K562 (cell line): ENCODE measurements around the gene FRAT1. TPM values are rescaled to one million over a fixed set of nuclear protein-coding genes. Genes with fewer than 3 reads are reported as not detected.
A peak's percentile ranks its signal among the peaks of the same experiment; 100 is the strongest.

Source experiments
- AFF4 ChIP-seq: sonication (generic); formaldehyde crosslinking; IDR thresholded peaks from 2 replicates; pipeline ENCODE4 v1.8.0; 2023; ENCODE audit warnings: mild to moderate bottlenecking, missing genetic modification reagents
- BHLHE40 ChIP-seq: IDR thresholded peaks from 2 replicates; pipeline ENCODE4 v1.6.1; 2011; ENCODE audit warnings: low read length, improper control_type of control experiment
- CREM ChIP-seq: IDR thresholded peaks from 2 replicates; pipeline ENCODE4 v1.6.1; 2014; ENCODE audit warnings: antibody characterized with exemption, low read depth
- CTCF ChIP-seq, 3 experiments: IDR thresholded peaks in 2 of 3; conservative IDR thresholded peaks in 1 of 3; 2 replicates each; pipeline ENCODE4 v1.5.1; 2011 to 2012; ENCODE audit warnings: low read length in 3 of 3, mild to moderate bottlenecking in 3 of 3, control low read depth in 2 of 3, improper control_type of control experiment in 1 of 3, inconsistent platforms in 1 of 3, low read depth in 1 of 3, mixed read lengths in 1 of 3, moderate library complexity in 1 of 3; ENCODE audit not compliant: insufficient read depth in 2 of 3
- DACH1 ChIP-seq: fragments of 450-650 bp; IDR thresholded peaks from 2 replicates; pipeline ENCODE4 v1.6.1; 2018; ENCODE audit not compliant: partially characterized antibody
- FOXA1 ChIP-seq: fragments of 450-650 bp; IDR thresholded peaks from 2 replicates; pipeline ENCODE4 v1.6.1; 2016; ENCODE audit warnings: mild to moderate bottlenecking, borderline replicate concordance
- HCFC1 ChIP-seq: IDR thresholded peaks from 2 replicates; pipeline ENCODE4 v1.6.1; 2012; ENCODE audit warnings: low read depth, low read length, improper control_type of control experiment
- HNRNPL ChIP-seq: fragments of 200-400 bp; formaldehyde crosslinking; IDR thresholded peaks from 2 replicates; pipeline ENCODE4 v1.6.1; 2017; ENCODE audit warnings: low read depth, mild to moderate bottlenecking, low read length
- KLF16 ChIP-seq: IDR thresholded peaks from 2 replicates; pipeline ENCODE4 v1.6.1; 2016; ENCODE audit warnings: antibody characterized with exemption
- KLF6 ChIP-seq: fragments of 250-450 bp; sonication (Bioruptor Pico); IDR thresholded peaks from 2 replicates; pipeline ENCODE4 v1.4.0; 2020; ENCODE audit warnings: mild to moderate bottlenecking, moderate library complexity, borderline replicate concordance
- LEF1 ChIP-seq: fragments of 450-650 bp; IDR thresholded peaks from 2 replicates; pipeline ENCODE4 v1.6.1; 2016; ENCODE audit warnings: mild to moderate bottlenecking
- MAFK ChIP-seq: IDR thresholded peaks from 2 replicates; pipeline ENCODE4 v1.6.1; 2011; ENCODE audit warnings: low read length, improper control_type of control experiment
- NBN ChIP-seq: fragments of 450-650 bp; IDR thresholded peaks from 2 replicates; pipeline ENCODE4 v1.6.1; 2016; ENCODE audit warnings: low read depth, mild to moderate bottlenecking
- PPARD ChIP-seq: fragments of 250-450 bp; sonication (Bioruptor Pico); IDR thresholded peaks from 2 replicates; pipeline ENCODE4 v1.8.0; 2022; ENCODE audit warnings: inconsistent platforms, mild to moderate bottlenecking, moderate library complexity
- RCOR1 ChIP-seq, 2 experiments: IDR thresholded peaks; 2 replicates each; pipeline ENCODE4 v1.6.1; 2012; ENCODE audit warnings: low read depth in 2 of 2, low read length in 2 of 2, borderline replicate concordance in 1 of 2, improper control_type of control experiment in 1 of 2
- RHOXF2B ChIP-seq: fragments of 250-450 bp; sonication (Bioruptor Pico); conservative IDR thresholded peaks from 2 replicates; pipeline ENCODE4 v1.5.1; 2021
- SMARCA4 ChIP-seq: fragments of 450-650 bp; IDR thresholded peaks from 2 replicates; pipeline ENCODE4 v1.6.1; 2016
- TAF9B ChIP-seq: fragments of 450-650 bp; IDR thresholded peaks from 2 replicates; pipeline ENCODE4 v1.6.1; 2018; ENCODE audit warnings: mild to moderate bottlenecking; ENCODE audit not compliant: partially characterized antibody
- TCF3 ChIP-seq: sonication (generic); formaldehyde crosslinking; IDR thresholded peaks from 2 replicates; pipeline ENCODE4 v1.4.0; 2020; ENCODE audit warnings: mild to moderate bottlenecking, missing genetic modification reagents
- ZNF165 ChIP-seq: fragments of 250-450 bp; sonication (Bioruptor Pico); IDR thresholded peaks from 2 replicates; pipeline ENCODE4 v1.4.0; 2020; ENCODE audit warnings: borderline replicate concordance
- ZNF592 ChIP-seq: fragments of 450-650 bp; IDR thresholded peaks from 2 replicates; pipeline ENCODE4 v1.6.1; 2017; ENCODE audit warnings: antibody characterized with exemption, mild to moderate bottlenecking
- ZNF644 ChIP-seq: fragments of 200-800 bp; sonication (Bioruptor generic); IDR thresholded peaks from 2 replicates; pipeline ENCODE4 v1.6.1; 2016; ENCODE audit warnings: low read depth, missing genetic modification characterization, missing compliant biosample characterization
- polyA plus RNA-seq, 8 experiments: library from polyadenylated mRNA; depleted of rRNA in 4 of 8; stranded (reverse) in 5 of 8; unstranded in 3 of 8; fragments of >200 nt; fragmentation: Nextera tagmentation in 2 of 8; fragmentation: Illumina TruSeq in 1 of 8; extraction: Ambion mirVana in 2 of 8; extraction: Trizol in 1 of 8; gene quantifications; 2 replicates each; pipeline versions ENCODE4 v1.2.1 to v1.2.3, GENCODE V29; 2011 to 2014; ENCODE audit warnings: inconsistent platforms in 1 of 8, missing spikeins in 1 of 8
- total RNA-seq, 7 experiments: library from RNA; depleted of rRNA in 6 of 7; stranded (reverse); fragments of >200 nt in 6 of 7; fragmentation: Illumina TruSeq in 2 of 7; extraction: Trizol in 2 of 7; gene quantifications; 2 replicates each; pipeline versions ENCODE4 v1.2.1 to v1.2.3, GENCODE V29; 2011 to 2021; ENCODE audit warnings: low replicate concordance in 1 of 7

Gene FRAT1
- total and polyA plus RNA-seq, 9 of the 15 experiments (the other 6 are each of a cell fraction or from before 2014, with no cell fraction given) = 0.11 to 4.6 (median 1.4) TPM

- TF ChIP-seq TCF3 (CRISPR knock-in tag) = peak; percentile 71
- TF ChIP-seq ZNF644 (tag) = no peak
- no peak for TF ChIP-seq BHLHE40
- 0 out of 2 replicates have a peak, but pooled peaks have one; percentile 46 for TF ChIP-seq NBN
- TF ChIP-seq AFF4 (CRISPR knock-in tag) = no peak
- peak; percentile 67; the same call in 1 of the 2 replicates for TF ChIP-seq LEF1
- 0 out of 2 replicates have a peak, but pooled peaks have one; percentile 29 for TF ChIP-seq KLF16
- no peak for TF ChIP-seq CREM
- peak; percentile 50; the same call in 1 of the 2 replicates for TF ChIP-seq SMARCA4
- TF ChIP-seq KLF6 = no peak
- no peak for TF ChIP-seq ZNF165 (CRISPR knock-in tag)
- no peak for TF ChIP-seq DACH1
- TF ChIP-seq CTCF (IDR thresholded peaks at IDR 0.05 in 2 of 3, conservative IDR thresholded peaks at IDR 0.05 in 1 of 3; ENCODE audit: insufficient read depth in 2 of 3, low read depth in 1 of 3, low read length in 3 of 3) = no peak
- TF ChIP-seq TAF9B = no peak
- peak; percentile 70 for TF ChIP-seq MAFK
- no peak for TF ChIP-seq ZNF592
- no peak for TF ChIP-seq PPARD (CRISPR knock-in tag)
- TF ChIP-seq RCOR1 (IDR thresholded peaks at IDR 0.05; ENCODE audit: borderline replicate concordance in 1 of 2, low read depth in 2 of 2, low read length in 2 of 2) = peak in 1 of 2 experiments; percentile 56; a peak in 1 of 4 replicates
- no peak for TF ChIP-seq RHOXF2B
- no peak for TF ChIP-seq HNRNPL
- no peak for TF ChIP-seq HCFC1
- TF ChIP-seq FOXA1 = no peak
Observed at GRCh38 chr10:97312897-97313296, 6.2 kb upstream of the FRAT1 start (continued).
